Measurements from ENCODE around the gene GOSR2. TPM values are rescaled to one million over a fixed set of nuclear protein-coding genes. Genes with fewer than 3 reads are reported as not detected.

Gene GOSR2
- total and polyA plus RNA-seq, 2 of the 4 experiments (the other 2 are of a cell fraction), result 63.4 to 75.6 TPM

GRCh38 chr17:46916623-46917022, 6.3 kb upstream of the GOSR2 start:
- intact Hi-C loops (cut with micrococcal nuclease), result no loop called here
- ChIA-PET POLR2A (ENCODE audit: unreplicated experiment) (no interaction called here), CTCF (no interaction called here)
- dilution Hi-C loops (cut with HindIII; ENCODE audit: low sequenced_read_pairs, unreplicated experiment), result no loop called here
- Histone ChIP-seq H3K36me3 (ENCODE audit: control insufficient read depth, insufficient read depth, low read length) (no peaks in the 10 kb centered on the region), H3K27me3 (ENCODE audit: control insufficient read depth, insufficient read depth, low read length) (peaks cover 15% of the 10 kb centered on the region), H3K18ac (ENCODE audit: low read depth, low read length) (no peak overlapping the region), H2BK20ac (ENCODE audit: low read depth, low read length) (no peak overlapping the region), H3K23ac (ENCODE audit: low read depth, low read length) (no peak overlapping the region), H3K9ac (ENCODE audit: low read depth, low read length) (no peak overlapping the region), H4K8ac (ENCODE audit: low read depth in 2 of 2, low read length in 2 of 2) (no peak overlapping the region), H2BK120ac (ENCODE audit: low read depth, low read length) (no peak overlapping the region), H3K9me3 (ENCODE audit: control insufficient read depth, insufficient read depth, low read length) (no peaks in the 10 kb centered on the region), H3K14ac (replicated peaks; ENCODE audit: low read depth, low read length) (no peak overlapping the region), H2AK9ac (replicated peaks; ENCODE audit: low read depth, low read length, poor library complexity) (no peak overlapping the region), H3K27ac (ENCODE audit: insufficient read depth, low read length) (no peak overlapping the region), H3K9me1 (ENCODE audit: insufficient read depth, low read length) (no peaks in the 10 kb centered on the region), H4K91ac (ENCODE audit: insufficient read depth, low read depth, low read length) (no peak overlapping the region), H4K5ac (ENCODE audit: low read depth, low read length) (no peak overlapping the region), H2AFZ (replicated peaks; ENCODE audit: low read length, poor library complexity) (no peak overlapping the region), H2BK15ac (ENCODE audit: low read depth, low read length) (no peak overlapping the region), H4K20me1 (ENCODE audit: insufficient read depth, low read length) (no peaks in the 10 kb centered on the region), H3K4me3 (ENCODE audit: insufficient read depth, low read depth, low read length) (no peak overlapping the region), H3K4me2 (ENCODE audit: low read depth, low read length) (no peak overlapping the region), H2AK5ac (ENCODE audit: low read depth, low read length) (no peak overlapping the region), H2BK5ac (ENCODE audit: low read depth, low read length, poor library complexity, severe bottlenecking) (no peak overlapping the region), H3K56ac (ENCODE audit: extremely low read depth, insufficient read depth, low read length) (no peak overlapping the region), H3K4ac (ENCODE audit: low read depth, low read length) (no peak overlapping the region), H3K79me1 (ENCODE audit: low read depth in 1 of 2, low read length in 2 of 2) (no peaks in the 10 kb centered on the region), H3K4me1 (ENCODE audit: control insufficient read depth, insufficient read depth, low read length) (no peaks in the 10 kb centered on the region)
- ATAC-seq (ENCODE audit: low read depth) (no peak), DNase-seq (no peak)
- in situ Hi-C loops (cut with MboI; ENCODE audit: low sequenced_read_pairs), result no loop called here
- no TSS peak for BruUV-seq (replicated peaks)
- WGBS, 2 experiments (ENCODE audit: extremely low coverage in 2 of 2, insufficient read length in 1 of 2), result no CpG with 5 or more reads among the region's 3 CpGs
- no peak for TF ChIP-seq MAFK (IDR thresholded peaks at IDR 0.05; ENCODE audit: low read depth, low read length)
- no peak for TF ChIP-seq BHLHE40 (IDR thresholded peaks at IDR 0.05; ENCODE audit: low read depth, low read length)
- TF ChIP-seq POLR2A (IDR thresholded peaks at IDR 0.05; ENCODE audit: low read depth, low read length), result no peak
- no peak for TF ChIP-seq MAZ (IDR thresholded peaks at IDR 0.05; ENCODE audit: borderline replicate concordance, low read depth, low read length)
- TF ChIP-seq CHD1 (IDR thresholded peaks at IDR 0.05; ENCODE audit: low read depth, low read length), result no peak
- TF ChIP-seq, protein P1, sequence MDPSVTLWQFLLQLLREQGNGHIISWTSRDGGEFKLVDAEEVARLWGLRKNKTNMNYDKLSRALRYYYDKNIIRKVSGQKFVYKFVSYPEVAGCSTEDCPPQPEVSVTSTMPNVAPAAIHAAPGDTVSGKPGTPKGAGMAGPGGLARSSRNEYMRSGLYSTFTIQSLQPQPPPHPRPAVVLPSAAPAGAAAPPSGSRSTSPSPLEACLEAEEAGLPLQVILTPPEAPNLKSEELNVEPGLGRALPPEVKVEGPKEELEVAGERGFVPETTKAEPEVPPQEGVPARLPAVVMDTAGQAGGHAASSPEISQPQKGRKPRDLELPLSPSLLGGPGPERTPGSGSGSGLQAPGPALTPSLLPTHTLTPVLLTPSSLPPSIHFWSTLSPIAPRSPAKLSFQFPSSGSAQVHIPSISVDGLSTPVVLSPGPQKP (IDR thresholded peaks at IDR 0.05; ENCODE audit: borderline replicate concordance, low read depth, low read length), result no peak
- TF ChIP-seq, protein P2, sequence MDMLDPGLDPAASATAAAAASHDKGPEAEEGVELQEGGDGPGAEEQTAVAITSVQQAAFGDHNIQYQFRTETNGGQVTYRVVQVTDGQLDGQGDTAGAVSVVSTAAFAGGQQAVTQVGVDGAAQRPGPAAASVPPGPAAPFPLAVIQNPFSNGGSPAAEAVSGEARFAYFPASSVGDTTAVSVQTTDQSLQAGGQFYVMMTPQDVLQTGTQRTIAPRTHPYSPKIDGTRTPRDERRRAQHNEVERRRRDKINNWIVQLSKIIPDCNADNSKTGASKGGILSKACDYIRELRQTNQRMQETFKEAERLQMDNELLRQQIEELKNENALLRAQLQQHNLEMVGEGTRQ (IDR thresholded peaks at IDR 0.05; ENCODE audit: low read depth, low read length), result no peak
- TF ChIP-seq RAD21 (IDR thresholded peaks at IDR 0.05; ENCODE audit: low read length), result no peak
- TF ChIP-seq MXI1 (IDR thresholded peaks at IDR 0.05; ENCODE audit: borderline replicate concordance, low read depth, low read length), result no peak
- no peak for TF ChIP-seq CTCF (conservative IDR thresholded peaks at IDR 0.05; ENCODE audit: low read depth, low read length)
- TF ChIP-seq FOS (IDR thresholded peaks at IDR 0.05; ENCODE audit: low read depth, low read length), result no peak
- no peak for TF ChIP-seq RFX5 (IDR thresholded peaks at IDR 0.05; ENCODE audit: low read depth, low read length)
- no peak for TF ChIP-seq SMC3 (IDR thresholded peaks at IDR 0.05; ENCODE audit: low read depth, low read length)
- TF ChIP-seq NFE2L2 (IDR thresholded peaks at IDR 0.05; ENCODE audit: low read depth, low read length), result no peak
